GM23248 (cell line): Measurements from ENCODE around the gene TEAD4.

Experiments used
- EZH2 ChIP-seq: fragments of 200-600 bp; sonication (generic); IDR thresholded peaks from 2 replicates; pipeline ENCODE4 v1.6.1; 2018; ENCODE audit warnings: antibody characterized with exemption, mild to moderate bottlenecking; ENCODE audit not compliant: insufficient read depth, poor library complexity, severe bottlenecking
- EZH2phosphoT487 ChIP-seq: fragments of 200-600 bp; sonication (generic); IDR thresholded peaks from 2 replicates; pipeline ENCODE4 v1.6.1; 2018; ENCODE audit warnings: antibody characterized with exemption, moderate library complexity, mild to moderate bottlenecking, low read depth; ENCODE audit not compliant: insufficient read depth

- TF ChIP-seq EZH2: no peak
- TF ChIP-seq EZH2phosphoT487: no peak
These were observed 127.0 kb downstream of the TEAD4 start for GRCh38 chr12:3086211-3086610.
